GM23248 (cell line): ENCODE data around the gene MMP23B. TPM values are rescaled to one million over a fixed set of nuclear protein-coding genes. Genes with fewer than 3 reads are reported as not detected.

Experiments used
- DNase-seq: peaks from one replicate; pipeline ENCODE4 v3.0.0-alpha.2; 2015
- H2AFZ ChIP-seq: fragments of 200-600 bp; sonication (generic); 2 replicates; pipeline ENCODE4 v1.6.1; 2016; ENCODE audit warnings: antibody characterized with exemption
- H3F3A ChIP-seq: fragments of 200-600 bp; sonication (generic); 2 replicates; pipeline ENCODE4 v1.6.1; 2016; ENCODE audit warnings: mild to moderate bottlenecking, antibody characterized with exemption, mixed run types; ENCODE audit not compliant: insufficient read depth
- H3K27ac ChIP-seq: fragments of 200-600 bp; sonication (generic); 2 replicates; pipeline ENCODE4 v1.5.1; 2016; ENCODE audit warnings: mild to moderate bottlenecking
- H3K27me3 ChIP-seq: fragments of 200-600 bp; sonication (generic); replicated peaks from 2 replicates; pipeline ENCODE4 v1.6.1; 2016; ENCODE audit warnings: mild to moderate bottlenecking; ENCODE audit not compliant: insufficient read depth
- H3K36me3 ChIP-seq: fragments of 200-600 bp; sonication (generic); 2 replicates; pipeline ENCODE4 v1.6.1; 2016; ENCODE audit warnings: low read depth, mild to moderate bottlenecking
- H3K4me1 ChIP-seq: fragments of 200-600 bp; sonication (generic); 2 replicates; pipeline ENCODE4 v1.6.1; 2016; ENCODE audit warnings: mild to moderate bottlenecking; ENCODE audit not compliant: insufficient read depth
- H3K4me2 ChIP-seq: fragments of 200-600 bp; sonication (generic); one replicate; pipeline ENCODE4 v1.6.1; 2016; ENCODE audit warnings: mild to moderate bottlenecking; ENCODE audit not compliant: unreplicated experiment
- H3K4me3 ChIP-seq: fragments of 200-600 bp; sonication (generic); 2 replicates; pipeline ENCODE4 v1.5.1; 2016; ENCODE audit warnings: mild to moderate bottlenecking
- H3K79me2 ChIP-seq: fragments of 200-600 bp; sonication (generic); 2 replicates; pipeline ENCODE4 v1.6.1; 2016; ENCODE audit warnings: mild to moderate bottlenecking; ENCODE audit not compliant: insufficient read depth
- H3K9ac ChIP-seq: fragments of 200-600 bp; sonication (generic); 2 replicates; pipeline ENCODE4 v1.6.1; 2016; ENCODE audit warnings: mild to moderate bottlenecking
- H3K9me2 ChIP-seq: fragments of 200-600 bp; sonication (generic); 2 replicates; pipeline ENCODE4 v1.6.1; 2016; ENCODE audit warnings: mixed run types, mild to moderate bottlenecking, moderate library complexity; ENCODE audit not compliant: insufficient read depth
- H3K9me3 ChIP-seq: fragments of 200-600 bp; sonication (generic); one replicate; pipeline ENCODE4 v1.6.1; 2017; ENCODE audit warnings: low read depth
- H4K20me1 ChIP-seq: fragments of 200-600 bp; sonication (generic); 2 replicates; pipeline ENCODE4 v1.6.0; 2016; ENCODE audit not compliant: insufficient read depth
- EZH2 ChIP-seq: fragments of 200-600 bp; sonication (generic); IDR thresholded peaks from 2 replicates; pipeline ENCODE4 v1.6.1; 2018; ENCODE audit warnings: antibody characterized with exemption, mild to moderate bottlenecking; ENCODE audit not compliant: insufficient read depth, poor library complexity, severe bottlenecking
- EZH2phosphoT487 ChIP-seq: fragments of 200-600 bp; sonication (generic); IDR thresholded peaks from 2 replicates; pipeline ENCODE4 v1.6.1; 2018; ENCODE audit warnings: antibody characterized with exemption, moderate library complexity, mild to moderate bottlenecking, low read depth; ENCODE audit not compliant: insufficient read depth
- WGBS, 2 experiments: methylation state at CpG; one replicate each; pipeline ENCODE4 v1.1.6; 2015 to 2017; ENCODE audit warnings: low lambda C conversion rate in 2 of 2, low coverage in 1 of 2; ENCODE audit errors: missing lambda C conversion rate in 2 of 2; 5-methylcytosine and 5-hydroxymethylcytosine counted together
- in situ Hi-C: fragments of 300-500 bp; cut with MboI; formaldehyde crosslinking; loops from 2 replicates; pipeline ENCODE4 v1.15.0; 2020
- polyA plus RNA-seq: library from polyadenylated mRNA; unstranded; fragments of >200 nt; fragmentation: Nextera tagmentation; extraction: Ambion mirVana; gene quantifications from 2 replicates; pipeline ENCODE4 v1.2.1, GENCODE V29; 2016
- total RNA-seq: library from RNA; depleted of rRNA; stranded (reverse); fragments of >200 nt; shearing (Covaris generic); gene quantifications from 2 replicates; pipeline ENCODE4 v1.2.3, GENCODE V29; 2014

Gene MMP23B
- total and polyA plus RNA-seq, 2 experiments from 2014 or later = 1.1 TPM; not detected in 1

- Histone ChIP-seq H3K9ac (peak overlapping the region; percentile 99), H3K4me3 (peak overlapping the region; percentile 92), H3K4me1 (peaks cover 6% of the 10 kb centered on the region; the same call in 1 of the 2 replicates), H3K27me3 (no peaks in the 10 kb centered on the region), H3K9me2 (no peaks in the 10 kb centered on the region), H3K36me3 (no peaks in the 10 kb centered on the region), H3K27ac (peak overlapping the region; percentile 99), H2AFZ (peak overlapping the region; percentile 53), H3K9me3 (no peaks in the 10 kb centered on the region), H3K4me2 (peak overlapping the region; percentile 94), H4K20me1 (no peaks in the 10 kb centered on the region), H3F3A (peaks cover 21% of the 10 kb centered on the region), H3K79me2 (peaks cover 40% of the 10 kb centered on the region)
- WGBS, 2 experiments = 1% methylated on average over 21 to 23 of the region's 23 CpGs
- no peak for DNase-seq
- TF ChIP-seq EZH2 (no peak), EZH2phosphoT487 (no peak)
- in situ Hi-C loops = no loop called here
Observed at GRCh38 chr1:1614954-1615255, 17.1 kb upstream of the MMP23B start.

- Histone ChIP-seq H3F3A (peaks cover 21% of the 10 kb centered on the region), H2AFZ (peak within 1 kb of the TSS; percentile 58), H3K4me3 (peak within 1 kb of the TSS; percentile 92), H3K9me3 (no peaks in the 10 kb centered on the region), H3K9ac (peak within 1 kb of the TSS; percentile 99), H3K27me3 (no peaks in the 10 kb centered on the region), H3K4me1 (peaks cover 6% of the 10 kb centered on the region; the same call in 1 of the 2 replicates), H3K36me3 (no peaks in the 10 kb centered on the region), H3K27ac (peak within 1 kb of the TSS; percentile 99), H4K20me1 (no peaks in the 10 kb centered on the region), H3K9me2 (no peaks in the 10 kb centered on the region), H3K4me2 (peak within 1 kb of the TSS; percentile 94), H3K79me2 (peaks cover 40% of the 10 kb centered on the region)
- 1% methylated on average over 51 to 88 of the region's 107 CpGs for WGBS, 2 experiments
- TF ChIP-seq EZH2 (no peak), EZH2phosphoT487 (no peak)
- peak; percentile 99 for DNase-seq
- in situ Hi-C loops = no loop called here
Observed at GRCh38 chr1:1615256-1616044, 16.5 kb upstream of the MMP23B start, which contains the start of gene MIB2. MIB2 (plus strand) TSS chr1:1615500; CDS start chr1:1623453, 7,953 bp downstream.

GRCh38 chr1:1616045-1616790 lies 15.8 kb upstream of the MMP23B start:
- Histone ChIP-seq H4K20me1 (no peaks in the 10 kb centered on the region), H3K27me3 (no peaks in the 10 kb centered on the region), H3F3A (peaks cover 21% of the 10 kb centered on the region), H3K27ac (peak overlapping the region; percentile 99), H3K9me2 (no peaks in the 10 kb centered on the region), H3K9me3 (no peaks in the 10 kb centered on the region), H3K9ac (peak overlapping the region; percentile 99), H3K4me1 (peaks cover 6% of the 10 kb centered on the region; the same call in 1 of the 2 replicates), H3K79me2 (peaks cover 40% of the 10 kb centered on the region), H3K4me2 (peak overlapping the region; percentile 92), H2AFZ (peak overlapping the region; percentile 58), H3K4me3 (peak overlapping the region; percentile 92), H3K36me3 (no peaks in the 10 kb centered on the region)
- peak; percentile 67 for DNase-seq
- in situ Hi-C loops = no loop called here
- TF ChIP-seq EZH2 (no peak), EZH2phosphoT487 (no peak)
- WGBS, 2 experiments = 4 to 5% methylated on average over 56 to 57 of the region's 80 CpGs

GRCh38 chr1:1616838-1617237 lies 15.1 kb upstream of the MMP23B start:
- H3K27ac ChIP-seq = peak overlapping the region; percentile 99
- H3K4me1 ChIP-seq = peaks cover 6% of the 10 kb centered on the region; the same call in 1 of the 2 replicates
- peak overlapping the region; percentile 92 for H3K4me2 ChIP-seq
- peak overlapping the region; percentile 92 for H3K4me3 ChIP-seq
- TF ChIP-seq EZH2 (no peak), EZH2phosphoT487 (no peak)
- H3K9me2 ChIP-seq = no peaks in the 10 kb centered on the region
- no peak for DNase-seq
- H3K27me3 ChIP-seq = no peaks in the 10 kb centered on the region
- peaks cover 40% of the 10 kb centered on the region for H3K79me2 ChIP-seq
- H3K9ac ChIP-seq = peak overlapping the region; percentile 99
- peaks cover 20% of the 10 kb centered on the region for H3F3A ChIP-seq
- H3K36me3 ChIP-seq = no peaks in the 10 kb centered on the region
- H2AFZ ChIP-seq = no peak overlapping the region
- in situ Hi-C loops = no loop called here
- H3K9me3 ChIP-seq = no peaks in the 10 kb centered on the region
- WGBS, 2 experiments = 93 to 95% methylated on average over 15 to 17 of the region's 19 CpGs
- no peaks in the 10 kb centered on the region for H4K20me1 ChIP-seq
